Psoas muscle (tissue), 8 donors: ENCODE data around the gene LAMP5. TPM values are rescaled to one million over a fixed set of nuclear protein-coding genes. Genes with fewer than 3 reads are reported as not detected.

Source experiments
- ATAC-seq, 4 donors: fragments of 200-7000 bp; cut with Tn5 transposase; one replicate each; pipeline ENCODE4 v1.9.1; 2020; ENCODE audit warnings: moderate library complexity in 3 of 4, mild to moderate bottlenecking in 2 of 4
- DNase-seq, 2 donors: peaks; one replicate each; pipeline ENCODE4 v3.0.0-alpha.2; 2020
- H3K27ac ChIP-seq: fragments of 200-600 bp; one replicate; pipeline ENCODE4 v1.8.0; 2022
- H3K27me3 ChIP-seq, 3 donors: fragments of 200-600 bp in 1 of 3; one replicate each; pipeline versions ENCODE4 v1.6.1 to v1.8.0; 2013 to 2022; ENCODE audit warnings: low read length in 2 of 3, mild to moderate bottlenecking in 2 of 3, moderate library complexity in 1 of 3; ENCODE audit not compliant: insufficient read depth in 3 of 3
- H3K36me3 ChIP-seq, 2 donors: fragments of 200-600 bp in 1 of 2; one replicate each; pipeline versions ENCODE4 v1.6.1 to v1.8.0; 2013 to 2022; ENCODE audit warnings: low read depth in 1 of 2, mild to moderate bottlenecking in 1 of 2, moderate library complexity in 1 of 2; ENCODE audit not compliant: insufficient read depth in 1 of 2
- H3K4me1 ChIP-seq: fragments of 200-600 bp; one replicate; pipeline ENCODE4 v1.8.0; 2022
- H3K4me3 ChIP-seq: fragments of 200-600 bp; one replicate; pipeline ENCODE4 v1.8.0; 2022; ENCODE audit warnings: mild to moderate bottlenecking
- H3K9me3 ChIP-seq: fragments of 200-600 bp; one replicate; pipeline ENCODE4 v1.8.0; 2022
- CTCF ChIP-seq: fragments of 200-600 bp; IDR thresholded peaks from one replicate; pipeline ENCODE4 v1.8.0; 2022; ENCODE audit warnings: antibody characterized with exemption
- WGBS, 3 donors: extraction: QIAGEN DNeasy Blood & Tissue Kit; methylation state at CpG; one replicate each; pipeline versions ENCODE4 v1.1.6 to v1.1.7; 2013; 5-methylcytosine and 5-hydroxymethylcytosine counted together
- intact Hi-C, 2 donors: fragments of 100-400 bp; cut with DNase I; formaldehyde crosslinking; loops; one replicate each; pipeline versions ENCODE4 v1.11.0 to v1.14.2; 2022
- polyA plus RNA-seq, 3 donors: library from polyadenylated mRNA; stranded (reverse); fragments of 200-250 nt; gene quantifications; one replicate each; pipeline ENCODE4 v1.2.3, GENCODE V29; 2013
- total RNA-seq, 4 donors: library from RNA; stranded (reverse); fragmentation: NEBNext Ultra II Directional in 2 of 4; extraction: Animal tissue kit (Norgen Biotek cat#: 25700) in 2 of 4; gene quantifications; one replicate each; pipeline versions ENCODE4 v1.2.1 to v1.2.4, GENCODE V29; 2021 to 2023
- donor health status: healthy with polysubstance abuse.
- donor health status: DM: no; HTN: no; CAD: no; lungs with moderate emphysema.
- donor health status: Bipolar disorder and iron deficiency.
- donor health status: healthy.
- donor health status: DM: yes; HTN: yes; CAD: no.
- donor health status: DM: no; HTN: no; CAD: no.
- donor health status: DM: no; HTN: no; CAD: no.
- donor health status: DM: yes; HTN: yes; CAD: no.

LAMP5 gene
- total and polyA plus RNA-seq, 7 donors: 0.01 TPM; not detected in 6

- WGBS, 3 donors: 44 to 45% (median 44%) methylated on average over 9 of the region's 9 CpGs
- H3K27me3 ChIP-seq: peaks cover 0 to 35% (median 12%) of the 10 kb centered on the region in 3 donors
- DNase-seq (no peak), ATAC-seq (no peak)
- no peak overlapping the region for H3K4me3 ChIP-seq
- no peaks in the 10 kb centered on the region for H3K9me3 ChIP-seq
- intact Hi-C loops: no loop called here
- H3K4me1 ChIP-seq: no peaks in the 10 kb centered on the region
- TF ChIP-seq CTCF: no peak
- no peak overlapping the region for H3K27ac ChIP-seq
- H3K36me3 ChIP-seq: no peaks in the 10 kb centered on the region
These were observed 10.7 kb upstream of the LAMP5 start for GRCh38 chr20:9503526-9504245.

- TF ChIP-seq CTCF: no peak
- Histone ChIP-seq H3K4me1 (no peaks in the 10 kb centered on the region), H3K9me3 (no peaks in the 10 kb centered on the region), H3K36me3 (no peaks in the 10 kb centered on the region), H3K4me3 (peak overlapping the region; percentile 34), H3K27ac (no peak overlapping the region), H3K27me3 (peaks cover 6 to 60% (median 12%) of the 10 kb centered on the region in 3 donors)
- ATAC-seq (no peak), DNase-seq (no peak)
- WGBS, 3 donors: 3 to 6% (median 5%) methylated on average over 34 of the region's 34 CpGs
- intact Hi-C loops: no loop called here
These were observed 8.0 kb upstream of the LAMP5 start for GRCh38 chr20:9506280-9506821.

- Histone ChIP-seq H3K27ac (no peak overlapping the region), H3K36me3 (no peaks in the 10 kb centered on the region), H3K9me3 (no peaks in the 10 kb centered on the region), H3K27me3 (peaks cover 6 to 65% (median 12%) of the 10 kb centered on the region in 3 donors), H3K4me1 (no peaks in the 10 kb centered on the region), H3K4me3 (peak overlapping the region; percentile 34)
- peak in 1 of 2 donors; percentile 44 for DNase-seq
- no peak for TF ChIP-seq CTCF
- intact Hi-C loops: no loop called here
- no peak for ATAC-seq
- WGBS, 3 donors: 1 to 5% (median 2%) methylated on average over 31 of the region's 31 CpGs
These were observed 7.4 kb upstream of the LAMP5 start for GRCh38 chr20:9506964-9507369.

- no peaks in the 10 kb centered on the region for H3K9me3 ChIP-seq
- WGBS, 3 donors: 7 to 11% (median 9%) methylated on average over 37 of the region's 37 CpGs
- H3K27ac ChIP-seq: no peak overlapping the region
- DNase-seq (no peak), ATAC-seq (no peak)
- peaks cover 6 to 65% (median 12%) of the 10 kb centered on the region in 3 donors for H3K27me3 ChIP-seq
- H3K36me3 ChIP-seq: no peaks in the 10 kb centered on the region
- H3K4me1 ChIP-seq: no peaks in the 10 kb centered on the region
- no peak overlapping the region for H3K4me3 ChIP-seq
- no peak for TF ChIP-seq CTCF
- intact Hi-C loops: no loop called here
These were observed 6.7 kb upstream of the LAMP5 start for GRCh38 chr20:9507544-9508239.
